C4-2B (cell line): ENCODE data around the gene ANKRD24.

ENCODE experiments used
- ZFX ChIP-seq: fragments of 450-650 bp; IDR thresholded peaks from 2 replicates; pipeline ENCODE4 v1.6.1; 2017
- TF ChIP-seq, protein P1 (sequence below): fragments of 450-650 bp; conservative IDR thresholded peaks from 2 replicates; pipeline ENCODE4 v1.5.1; 2017; ENCODE audit warnings: mild to moderate bottlenecking

GRCh38 chr19:4174895-4175668 is 7.4 kb upstream of the ANKRD24 start:
- TF ChIP-seq, protein P1, sequence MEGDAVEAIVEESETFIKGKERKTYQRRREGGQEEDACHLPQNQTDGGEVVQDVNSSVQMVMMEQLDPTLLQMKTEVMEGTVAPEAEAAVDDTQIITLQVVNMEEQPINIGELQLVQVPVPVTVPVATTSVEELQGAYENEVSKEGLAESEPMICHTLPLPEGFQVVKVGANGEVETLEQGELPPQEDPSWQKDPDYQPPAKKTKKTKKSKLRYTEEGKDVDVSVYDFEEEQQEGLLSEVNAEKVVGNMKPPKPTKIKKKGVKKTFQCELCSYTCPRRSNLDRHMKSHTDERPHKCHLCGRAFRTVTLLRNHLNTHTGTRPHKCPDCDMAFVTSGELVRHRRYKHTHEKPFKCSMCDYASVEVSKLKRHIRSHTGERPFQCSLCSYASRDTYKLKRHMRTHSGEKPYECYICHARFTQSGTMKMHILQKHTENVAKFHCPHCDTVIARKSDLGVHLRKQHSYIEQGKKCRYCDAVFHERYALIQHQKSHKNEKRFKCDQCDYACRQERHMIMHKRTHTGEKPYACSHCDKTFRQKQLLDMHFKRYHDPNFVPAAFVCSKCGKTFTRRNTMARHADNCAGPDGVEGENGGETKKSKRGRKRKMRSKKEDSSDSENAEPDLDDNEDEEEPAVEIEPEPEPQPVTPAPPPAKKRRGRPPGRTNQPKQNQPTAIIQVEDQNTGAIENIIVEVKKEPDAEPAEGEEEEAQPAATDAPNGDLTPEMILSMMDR: no peak
- TF ChIP-seq ZFX: no peak
